Measurements from ENCODE around the gene ASPHD1. TPM values are rescaled to one million over a fixed set of nuclear protein-coding genes. Genes with fewer than 3 reads are reported as not detected.

Gene ASPHD1, protein sequence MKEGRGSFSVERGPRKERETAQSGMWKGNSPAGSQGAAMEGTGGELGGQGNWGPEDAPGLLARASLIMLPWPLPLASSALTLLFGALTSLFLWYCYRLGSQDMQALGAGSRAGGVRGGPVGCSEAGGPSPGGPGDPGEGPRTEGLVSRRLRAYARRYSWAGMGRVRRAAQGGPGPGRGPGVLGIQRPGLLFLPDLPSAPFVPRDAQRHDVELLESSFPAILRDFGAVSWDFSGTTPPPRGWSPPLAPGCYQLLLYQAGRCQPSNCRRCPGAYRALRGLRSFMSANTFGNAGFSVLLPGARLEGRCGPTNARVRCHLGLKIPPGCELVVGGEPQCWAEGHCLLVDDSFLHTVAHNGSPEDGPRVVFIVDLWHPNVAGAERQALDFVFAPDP
- 15.9 to 27.5 TPM (median 23.8 TPM) in 5 replicates for total RNA-seq (2022; extraction: Qiagen RNA extraction; ENCODE audit: low read depth)

DNA sequence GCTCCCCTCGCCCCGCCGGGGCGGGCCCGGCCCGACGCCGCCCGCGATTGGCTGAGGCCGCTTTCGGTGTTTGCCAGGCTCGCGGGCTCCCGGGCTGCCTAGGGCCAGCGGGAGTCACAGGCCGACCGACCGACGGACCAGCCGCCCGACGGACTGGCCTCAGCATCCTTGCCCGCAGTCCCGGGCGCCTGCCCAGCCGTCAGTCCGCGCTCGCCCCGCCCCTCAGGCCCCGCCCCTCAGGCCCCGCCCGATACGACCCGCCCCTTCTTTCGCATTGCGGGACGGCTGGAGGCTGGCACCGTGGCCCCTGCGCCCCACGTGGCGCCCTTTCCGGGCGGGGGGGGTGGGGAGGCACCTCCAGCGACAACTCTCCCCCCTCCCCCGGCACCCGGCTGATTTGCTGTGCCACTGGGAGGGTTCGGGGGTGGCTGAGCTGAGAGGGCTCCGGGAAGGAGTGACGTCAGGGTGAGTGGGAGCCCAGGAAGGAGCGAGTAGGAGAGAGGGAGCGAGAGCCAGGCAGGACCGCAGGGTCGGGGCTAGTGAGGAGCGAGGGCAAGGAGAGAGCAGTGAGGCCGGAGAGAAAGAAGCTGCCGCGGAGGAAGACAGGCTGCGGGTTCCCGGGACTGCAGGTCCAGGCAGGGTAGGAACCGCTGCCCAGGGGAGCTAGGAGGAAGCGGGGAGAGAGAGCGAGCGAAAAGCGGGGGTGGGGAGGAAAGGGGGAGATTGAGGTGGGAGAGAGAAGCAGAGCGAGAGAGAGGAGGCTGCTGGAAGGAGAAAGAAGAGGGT lies at the start of gene ASPHD1:
ASPHD1 (plus strand) TSS at position 387 of the 786 bp plus-strand sequence. CDS start 484 bp downstream, outside the sequence.

DNA sequence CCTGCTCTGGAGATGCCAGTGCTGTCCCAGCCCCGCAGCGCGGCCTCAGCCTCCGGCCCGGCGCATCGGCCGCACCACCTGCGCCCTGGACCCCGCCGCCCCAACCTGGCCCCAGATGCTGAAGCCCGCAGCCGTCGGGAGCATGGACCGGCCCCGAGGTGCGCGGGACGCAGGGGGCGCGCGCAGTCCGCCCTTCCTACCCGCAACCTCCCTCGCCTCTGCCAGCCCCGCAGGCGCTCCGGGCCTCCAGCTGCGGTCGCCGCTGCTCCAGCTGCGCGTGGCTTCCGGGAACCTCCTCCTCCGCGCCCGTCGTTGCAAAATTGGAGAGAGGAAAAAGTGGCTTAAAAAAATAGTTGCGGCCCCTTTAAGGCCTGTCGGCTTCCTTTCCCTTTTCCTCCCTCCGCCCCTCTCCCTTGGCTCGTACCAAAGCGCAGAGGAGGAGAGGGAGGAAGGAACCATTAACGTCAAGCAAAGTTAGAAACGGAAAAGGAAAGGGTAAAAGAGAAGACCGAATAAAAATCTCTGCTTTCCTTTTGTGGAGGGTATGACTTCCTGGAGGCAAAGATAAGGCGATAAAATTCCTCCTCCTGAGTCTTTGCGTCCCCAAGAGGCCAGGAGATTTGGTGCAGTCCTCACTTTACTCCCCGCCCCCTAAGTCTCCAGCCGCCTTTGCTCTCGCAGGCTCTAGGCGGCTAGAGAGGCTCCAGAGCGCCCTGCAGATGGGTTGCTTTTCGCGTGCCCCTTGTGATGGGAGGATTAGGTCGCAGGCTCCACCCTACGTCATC lies 37.2 kb upstream of the ASPHD1 start, which contains the start of gene CDIPT:
CDIPT (minus strand) TSS at position 343 of the 785 bp plus-strand sequence. CDS start 369 bp downstream, outside the sequence.

DNA sequence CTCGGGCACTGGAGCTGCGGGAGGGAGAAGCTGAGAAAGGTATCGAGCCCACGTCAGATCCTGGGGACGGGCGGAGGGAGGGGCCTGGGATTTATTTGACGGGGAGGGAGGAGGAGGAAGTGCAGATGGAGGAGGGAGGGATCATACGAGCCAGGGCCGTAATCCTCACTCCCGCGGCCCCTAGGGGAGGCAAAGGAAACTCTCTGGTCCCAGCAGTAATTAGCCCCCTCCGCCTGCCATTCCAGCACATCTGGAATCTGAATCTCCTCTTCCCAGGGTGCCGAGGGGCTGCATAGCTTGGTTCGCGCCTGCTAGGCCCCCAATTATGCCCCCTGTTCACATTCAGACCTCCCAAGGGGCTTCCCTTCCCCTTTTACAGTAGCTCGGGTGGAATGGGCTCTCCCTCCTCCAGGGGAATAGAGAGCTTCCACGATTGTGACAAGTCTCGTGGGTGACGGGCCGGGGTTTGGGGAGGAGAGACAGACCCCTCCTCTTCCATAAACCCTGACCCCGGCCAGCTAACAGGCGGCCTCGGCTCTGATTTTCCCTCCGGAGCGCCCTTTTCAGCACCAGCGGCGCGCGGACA lies 679 bp upstream of the ASPHD1 start, which contains the start of gene SEZ6L2:
SEZ6L2 (minus strand) TSS at position 35 of the 586 bp plus-strand sequence. CDS start 531 bp downstream, outside the sequence.

DNA sequence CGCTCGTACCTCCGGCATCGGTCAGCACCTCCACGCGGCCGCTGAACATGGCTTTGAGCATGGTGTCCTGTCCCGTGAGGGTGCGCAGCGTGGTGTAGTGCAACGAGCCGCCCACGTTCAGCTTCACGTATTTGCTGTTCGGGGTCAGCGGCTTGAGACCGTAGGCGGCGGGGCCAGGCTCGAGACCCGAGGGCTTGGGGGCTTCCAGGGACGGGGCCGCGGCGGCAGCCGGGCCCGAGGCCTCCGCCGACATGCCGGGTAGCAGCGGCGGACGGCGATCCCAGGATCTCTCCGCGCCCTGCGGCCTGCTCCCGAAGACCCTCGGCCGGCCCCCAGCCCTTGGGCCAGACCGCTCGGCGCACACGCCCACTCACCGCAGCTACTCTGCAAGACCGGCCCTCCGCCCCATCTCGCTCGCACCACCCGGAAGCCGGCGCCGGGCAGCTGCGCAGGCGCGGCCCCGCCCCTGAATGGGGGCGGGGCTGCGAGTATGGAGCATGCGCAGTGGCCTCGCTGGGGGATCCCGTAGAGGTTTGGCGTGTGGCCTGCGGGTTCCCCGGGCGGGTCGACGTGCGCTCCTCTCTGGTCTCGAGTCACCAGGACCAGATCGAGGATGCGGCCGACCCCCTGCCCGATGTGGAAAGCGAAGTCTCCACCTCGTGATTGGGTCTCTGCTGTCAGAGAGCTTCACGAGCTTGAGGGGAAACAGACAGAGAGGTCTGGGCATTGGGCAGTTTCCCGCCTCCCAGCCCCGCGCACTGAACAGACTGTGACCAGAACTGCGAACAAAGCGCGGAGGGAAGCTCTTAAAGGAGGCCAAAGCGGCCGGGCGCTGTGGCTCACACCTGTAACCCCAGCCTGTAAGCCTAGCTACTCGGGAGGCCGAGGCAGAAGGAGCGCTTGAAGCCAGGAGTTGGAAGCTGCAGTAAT lies 25.8 kb downstream of the ASPHD1 start, which contains the start of gene KCTD13:
KCTD13 (minus strand) TSS at position 446 of the 930 bp plus-strand sequence; CDS start at position 253, 193 bp downstream.

Other genes starting within 250 kb of the ASPHD1 start
- gene SPN, start 237.2 kb upstream of the ASPHD1 start, total RNA-seq (2022; extraction: Qiagen RNA extraction; ENCODE audit: low read depth): not detected in 5 replicates
- 0.56 to 1.4 TPM (median 0.76 TPM) in 5 replicates for gene QPRT, start 221.3 kb upstream of the ASPHD1 start, total RNA-seq (2022; extraction: Qiagen RNA extraction; ENCODE audit: low read depth)
- not detected in 5 replicates for gene C16orf54, start 154.5 kb upstream of the ASPHD1 start, total RNA-seq (2022; extraction: Qiagen RNA extraction; ENCODE audit: low read depth)
- not detected in 5 replicates for gene ZG16, start 122.2 kb upstream of the ASPHD1 start, total RNA-seq (2022; extraction: Qiagen RNA extraction; ENCODE audit: low read depth)
- gene KIF22, start 109.7 kb upstream of the ASPHD1 start, total RNA-seq (2022; extraction: Qiagen RNA extraction; ENCODE audit: low read depth): 78.8 to 94.4 TPM (median 85.8 TPM) in 5 replicates
- gene MAZ, start 94.0 kb upstream of the ASPHD1 start, total RNA-seq (2022; extraction: Qiagen RNA extraction; ENCODE audit: low read depth): 131 to 168 TPM (median 160 TPM) in 5 replicates
- gene PRRT2, start 88.3 kb upstream of the ASPHD1 start, total RNA-seq (2022; extraction: Qiagen RNA extraction; ENCODE audit: low read depth): 0.18 to 0.44 TPM (median 0.31 TPM) in 5 replicates
- gene PAGR1, start 84.3 kb upstream of the ASPHD1 start, total RNA-seq (2022; extraction: Qiagen RNA extraction; ENCODE audit: low read depth): 36.8 to 45.5 TPM (median 40.2 TPM) in 5 replicates
- gene MVP, start 80.0 kb upstream of the ASPHD1 start, total RNA-seq (2022; extraction: Qiagen RNA extraction; ENCODE audit: low read depth): 123 to 143 TPM (median 140 TPM) in 5 replicates
- 63.2 to 92.0 TPM (median 89.5 TPM) in 5 replicates for gene CDIPT, start 37.3 kb upstream of the ASPHD1 start, total RNA-seq (2022; extraction: Qiagen RNA extraction; ENCODE audit: low read depth)
- 17.0 to 21.8 TPM (median 20.7 TPM) in 5 replicates for gene SEZ6L2, start 938 bp upstream of the ASPHD1 start, total RNA-seq (2022; extraction: Qiagen RNA extraction; ENCODE audit: low read depth)
- gene KCTD13, start 25.7 kb downstream of the ASPHD1 start, total RNA-seq (2022; extraction: Qiagen RNA extraction; ENCODE audit: low read depth): 12.0 to 15.6 TPM (median 15.4 TPM) in 5 replicates
- gene TMEM219, start 61.6 kb downstream of the ASPHD1 start, total RNA-seq (2022; extraction: Qiagen RNA extraction; ENCODE audit: low read depth): 81.2 to 101 TPM (median 94.7 TPM) in 5 replicates
- gene TAOK2, start 73.4 kb downstream of the ASPHD1 start, total RNA-seq (2022; extraction: Qiagen RNA extraction; ENCODE audit: low read depth): 24.7 to 33.4 TPM (median 31.0 TPM) in 5 replicates
- 13.9 to 14.9 TPM (median 14.3 TPM) in 5 replicates for gene HIRIP3, start 95.1 kb downstream of the ASPHD1 start, total RNA-seq (2022; extraction: Qiagen RNA extraction; ENCODE audit: low read depth)
- gene INO80E, start 95.8 kb downstream of the ASPHD1 start, total RNA-seq (2022; extraction: Qiagen RNA extraction; ENCODE audit: low read depth): 95.8 to 108 TPM (median 104 TPM) in 5 replicates
- 1.7 to 2.3 TPM (median 1.9 TPM) in 5 replicates for gene DOC2A, start 110.5 kb downstream of the ASPHD1 start, total RNA-seq (2022; extraction: Qiagen RNA extraction; ENCODE audit: low read depth)
- gene C16orf92, start 122.7 kb downstream of the ASPHD1 start, total RNA-seq (2022; extraction: Qiagen RNA extraction; ENCODE audit: low read depth): not detected in 5 replicates
- gene TLCD3B, start 130.8 kb downstream of the ASPHD1 start, total RNA-seq (2022; extraction: Qiagen RNA extraction; ENCODE audit: low read depth): 0.10 to 0.31 TPM (median 0.23 TPM) in 5 replicates
- gene ALDOA, start 165.3 kb downstream of the ASPHD1 start, total RNA-seq (2022; extraction: Qiagen RNA extraction; ENCODE audit: low read depth): 1,570 to 1,920 TPM (median 1,807 TPM) in 5 replicates
- gene PPP4C, start 175.5 kb downstream of the ASPHD1 start, total RNA-seq (2022; extraction: Qiagen RNA extraction; ENCODE audit: low read depth): 125 to 145 TPM (median 144 TPM) in 5 replicates
- 0.13 to 0.25 TPM (median 0.18 TPM) in 5 replicates for gene TBX6, start 191.4 kb downstream of the ASPHD1 start, total RNA-seq (2022; extraction: Qiagen RNA extraction; ENCODE audit: low read depth)
- gene YPEL3, start 195.7 kb downstream of the ASPHD1 start, total RNA-seq (2022; extraction: Qiagen RNA extraction; ENCODE audit: low read depth): 5.5 to 8.8 TPM (median 8.1 TPM) in 5 replicates
- gene GDPD3, start 213.0 kb downstream of the ASPHD1 start, total RNA-seq (2022; extraction: Qiagen RNA extraction; ENCODE audit: low read depth): 1.4 to 2.4 TPM (median 2.1 TPM) in 5 replicates
- 32.6 to 35.7 TPM (median 33.8 TPM) in 5 replicates for gene MAPK3, start 222.7 kb downstream of the ASPHD1 start, total RNA-seq (2022; extraction: Qiagen RNA extraction; ENCODE audit: low read depth)

Measured in A549 treated with GW870086 at 1 μM for 4 hours (cell line).